ENCODE measurements around the gene TSPEAR.

TSPEAR gene

DNA sequence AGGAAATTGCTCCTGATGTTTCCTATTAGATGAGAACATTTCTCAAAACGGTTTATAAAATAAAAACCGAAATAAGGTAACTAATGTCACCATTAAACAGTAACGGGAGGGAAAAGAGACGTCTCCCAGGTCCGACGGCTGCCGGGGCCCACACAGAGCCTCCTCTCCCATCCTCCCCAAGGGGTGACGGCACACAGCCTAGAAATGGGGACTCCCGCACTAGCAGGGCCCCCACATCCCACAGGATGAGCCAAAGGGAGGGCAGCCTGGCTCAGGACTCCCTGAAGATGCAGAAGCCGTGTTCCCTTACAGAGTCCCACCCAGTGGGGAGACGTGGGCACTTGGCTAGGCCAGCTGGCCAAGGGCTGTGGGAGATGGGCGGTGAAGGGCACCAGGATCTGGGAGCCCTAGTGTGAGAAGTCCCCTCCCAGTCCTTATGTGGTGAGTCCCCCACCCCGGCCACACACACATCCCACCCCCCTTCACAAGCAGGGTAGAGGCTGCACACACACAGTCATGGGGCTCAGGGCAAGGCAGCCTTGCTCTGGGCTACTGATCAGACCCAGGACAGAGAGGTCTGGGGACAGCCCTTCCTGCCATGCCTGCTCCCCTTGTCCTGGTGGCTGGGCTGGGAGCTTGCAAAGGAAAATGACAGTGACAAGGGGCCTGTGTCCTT lies 156.0 kb downstream of the TSPEAR start:
- Histone ChIP-seq H3K4me2 (ENCODE audit: low read depth, low read length, poor library complexity, severe bottlenecking) (no peak overlapping the region), H3F3A (ENCODE audit: insufficient read depth) (no peaks in the 10 kb centered on the region), H2AFZ (ENCODE audit: low read depth, low read length, severe bottlenecking) (no peak overlapping the region), H3K4me3 (ENCODE audit: insufficient read depth, low read length, poor library complexity, severe bottlenecking) (no peak overlapping the region), H3K9ac (ENCODE audit: low read length) (no peak overlapping the region), H3K36me3 (ENCODE audit: low read length) (no peaks in the 10 kb centered on the region), H3K27ac (ENCODE audit: low read depth, low read length) (no peak overlapping the region), H3K79me2 (ENCODE audit: insufficient read depth, low read length) (no peaks in the 10 kb centered on the region), H3K9me3 (ENCODE audit: insufficient read depth, low read length) (no peaks in the 10 kb centered on the region), H3K9me2 (replicated peaks; ENCODE audit: insufficient read depth, low read length) (no peaks in the 10 kb centered on the region), H3K27me3 (ENCODE audit: low read length) (no peaks in the 10 kb centered on the region), H4K20me1 (ENCODE audit: low read depth, low read length) (no peaks in the 10 kb centered on the region)
- no peak for TF ChIP-seq CTCF (IDR thresholded peaks at IDR 0.05; ENCODE audit: insufficient read depth, low read length, poor library complexity, severe bottlenecking)
- no peak for TF ChIP-seq EZH2phosphoT487 (conservative IDR thresholded peaks at IDR 0.05; ENCODE audit: low read length)

DNA sequence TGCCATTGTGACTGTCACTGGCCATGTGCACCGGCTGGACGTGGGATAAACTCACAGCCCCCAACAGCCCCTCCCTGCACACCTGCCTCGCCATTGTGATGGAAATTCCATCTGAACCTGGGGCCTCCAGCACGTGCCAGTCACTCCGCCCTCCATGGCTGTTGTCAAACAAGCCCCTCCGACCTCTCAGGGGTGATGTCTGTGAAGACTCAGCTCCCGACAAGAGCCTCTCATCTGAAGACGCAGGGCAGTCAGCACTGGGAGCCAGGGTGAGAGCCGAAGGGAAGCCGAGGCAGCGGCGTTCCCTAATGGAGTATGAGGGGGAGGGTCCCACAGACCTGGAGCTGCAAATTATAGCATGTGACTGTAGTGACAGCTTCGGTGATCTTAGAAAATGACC lies 158.7 kb downstream of the TSPEAR start:
- Histone ChIP-seq H3K79me2 (ENCODE audit: insufficient read depth, low read length) (no peaks in the 10 kb centered on the region), H2AFZ (ENCODE audit: low read depth, low read length, severe bottlenecking) (no peak overlapping the region), H3F3A (ENCODE audit: insufficient read depth) (no peaks in the 10 kb centered on the region), H3K9ac (ENCODE audit: low read length) (no peak overlapping the region), H3K27ac (ENCODE audit: low read depth, low read length) (no peak overlapping the region), H3K4me2 (ENCODE audit: low read depth, low read length, poor library complexity, severe bottlenecking) (no peak overlapping the region), H3K36me3 (ENCODE audit: low read length) (no peaks in the 10 kb centered on the region), H3K4me3 (ENCODE audit: insufficient read depth, low read length, poor library complexity, severe bottlenecking) (no peak overlapping the region), H3K9me2 (replicated peaks; ENCODE audit: insufficient read depth, low read length) (no peaks in the 10 kb centered on the region), H3K27me3 (ENCODE audit: low read length) (no peaks in the 10 kb centered on the region), H3K9me3 (ENCODE audit: insufficient read depth, low read length) (no peaks in the 10 kb centered on the region), H4K20me1 (ENCODE audit: low read depth, low read length) (no peaks in the 10 kb centered on the region)
- no peak for TF ChIP-seq CTCF (IDR thresholded peaks at IDR 0.05; ENCODE audit: insufficient read depth, low read length, poor library complexity, severe bottlenecking)
- TF ChIP-seq EZH2phosphoT487 (conservative IDR thresholded peaks at IDR 0.05; ENCODE audit: low read length), result no peak

GRCh38 chr21:44552136-44552535 lies 159.2 kb downstream of the TSPEAR start:
- Histone ChIP-seq H3K9ac (ENCODE audit: low read length) (no peak overlapping the region), H3K9me3 (ENCODE audit: insufficient read depth, low read length) (no peaks in the 10 kb centered on the region), H3K27ac (ENCODE audit: low read depth, low read length) (no peak overlapping the region), H3K36me3 (ENCODE audit: low read length) (no peaks in the 10 kb centered on the region), H2AFZ (ENCODE audit: low read depth, low read length, severe bottlenecking) (no peak overlapping the region), H3K4me3 (ENCODE audit: insufficient read depth, low read length, poor library complexity, severe bottlenecking) (no peak overlapping the region), H3K79me2 (ENCODE audit: insufficient read depth, low read length) (no peaks in the 10 kb centered on the region), H4K20me1 (ENCODE audit: low read depth, low read length) (no peaks in the 10 kb centered on the region), H3F3A (ENCODE audit: insufficient read depth) (no peaks in the 10 kb centered on the region), H3K27me3 (ENCODE audit: low read length) (no peaks in the 10 kb centered on the region), H3K4me2 (ENCODE audit: low read depth, low read length, poor library complexity, severe bottlenecking) (no peak overlapping the region), H3K9me2 (replicated peaks; ENCODE audit: insufficient read depth, low read length) (no peaks in the 10 kb centered on the region)
- no peak for TF ChIP-seq EZH2phosphoT487 (conservative IDR thresholded peaks at IDR 0.05; ENCODE audit: low read length)

- H3K9me3 ChIP-seq (ENCODE audit: insufficient read depth, low read length), result 0 out of 2 replicates have a peak, but pooled peaks cover 3% of the 10 kb centered on the region
- H3K36me3 ChIP-seq (ENCODE audit: low read length), result 0 out of 2 replicates have a peak, but pooled peaks cover 4% of the 10 kb centered on the region
- no peak within 1 kb of the TSS for H3K27ac ChIP-seq (ENCODE audit: low read depth, low read length)
- no peaks in the 10 kb centered on the region for H4K20me1 ChIP-seq (ENCODE audit: low read depth, low read length)
- H3K27me3 ChIP-seq (ENCODE audit: low read length), result no peaks in the 10 kb centered on the region
- H3F3A ChIP-seq (ENCODE audit: insufficient read depth), result no peaks in the 10 kb centered on the region
- no peaks in the 10 kb centered on the region for H3K79me2 ChIP-seq (ENCODE audit: insufficient read depth, low read length)
- H3K9ac ChIP-seq (ENCODE audit: low read length), result no peak within 1 kb of the TSS
- H2AFZ ChIP-seq (ENCODE audit: low read depth, low read length, severe bottlenecking), result no peak within 1 kb of the TSS
- TF ChIP-seq CTCF (IDR thresholded peaks at IDR 0.05; ENCODE audit: insufficient read depth, low read length, poor library complexity, severe bottlenecking) (no peak), EZH2phosphoT487 (conservative IDR thresholded peaks at IDR 0.05; ENCODE audit: low read length) (no peak)
- H3K4me2 ChIP-seq (ENCODE audit: low read depth, low read length, poor library complexity, severe bottlenecking), result no peak within 1 kb of the TSS
- no peaks in the 10 kb centered on the region for H3K9me2 ChIP-seq (replicated peaks; ENCODE audit: insufficient read depth, low read length)
- no peak within 1 kb of the TSS for H3K4me3 ChIP-seq (ENCODE audit: insufficient read depth, low read length, poor library complexity, severe bottlenecking)
These were observed 159.9 kb downstream of the TSPEAR start, which contains the start of gene KRTAP10-2 for GRCh38 chr21:44551340-44551961. KRTAP10-2 (minus strand) TSS chr21:44551505; CDS start chr21:44551458, 47 bp downstream.

Data from SU-DHL-6 (cell line).